Transverse colon (tissue), 3 donors: ENCODE results near the gene LYG1.

Source experiments
- CTCF ChIP-seq, 5 experiments: fragments of 200-600 bp in 3 of 5; fragments of 450-650 bp in 2 of 5; sonication (generic) in 3 of 5; IDR thresholded peaks; 1 replicate in 2 of 5; 2 replicates in 3 of 5; pipeline ENCODE4 v1.5.1; 2016 to 2017; ENCODE audit warnings: antibody characterized with exemption in 5 of 5, inconsistent platforms in 3 of 5, mild to moderate bottlenecking in 2 of 5, moderate library complexity in 1 of 5
- POLR2A ChIP-seq: fragments of 450-650 bp; IDR thresholded peaks from one replicate; pipeline ENCODE4 v1.6.1; 2016; ENCODE audit warnings: antibody characterized with exemption, mild to moderate bottlenecking, moderate library complexity

DNA sequence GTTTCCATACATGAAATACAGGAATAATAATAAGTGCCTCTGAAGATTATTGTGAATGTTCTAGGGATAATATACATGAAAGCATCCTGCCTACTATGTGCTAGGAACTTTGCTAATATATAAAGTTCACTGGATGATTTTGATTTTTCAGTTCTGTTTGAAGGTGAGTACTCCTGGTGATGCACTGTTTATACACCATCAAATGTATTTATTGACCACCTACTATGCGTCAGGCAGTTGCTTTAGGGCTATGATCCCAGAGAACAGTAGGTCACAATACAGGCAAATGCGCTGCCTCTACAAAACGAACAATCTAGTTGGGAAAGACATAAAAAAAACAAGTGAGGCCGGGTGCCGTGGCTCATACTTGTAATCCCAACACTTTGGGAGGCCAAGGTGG is 24.4 kb upstream of the LYG1 start:
- TF ChIP-seq CTCF (IDR thresholded peaks at IDR 0.05) (no peak), POLR2A (no peak)
